ENCODE measurements around the gene TRIM3.
A peak's percentile ranks its signal among the peaks of the same experiment; 100 is the strongest.

The TRIM3 gene

GRCh38 chr11:6480299-6480914 is 6.7 kb upstream of the TRIM3 start:
- DNase-seq = no peak

- no peak for DNase-seq
These were observed 2.8 kb upstream of the TRIM3 start for GRCh38 chr11:6476571-6476970.

- DNase-seq = peak; percentile 93
These were observed 2.2 kb upstream of the TRIM3 start for GRCh38 chr11:6475936-6476335.

- no peak for DNase-seq
These were observed 1.2 kb upstream of the TRIM3 start for GRCh38 chr11:6474806-6475500.

- DNase-seq = no peak
These were observed 662 bp upstream of the TRIM3 start for GRCh38 chr11:6474413-6474792.

GRCh38 chr11:6472934-6473333 is 807 bp downstream of the TRIM3 start:
- no peak for DNase-seq

GRCh38 chr11:6469599-6469998 is 4.1 kb downstream of the TRIM3 start:
- no peak for DNase-seq

- peak; percentile 94 for DNase-seq
These were observed 4.8 kb downstream of the TRIM3 start for GRCh38 chr11:6468712-6469495.

GRCh38 chr11:6459099-6459450 is 14.7 kb downstream of the TRIM3 start:
- DNase-seq = no peak

- no peak for DNase-seq
These were observed 15.2 kb downstream of the TRIM3 start for GRCh38 chr11:6458352-6459098.

- DNase-seq = no peak
These were observed 16.0 kb downstream of the TRIM3 start for GRCh38 chr11:6457581-6458320.

GRCh38 chr11:6456361-6457073 is 17.2 kb downstream of the TRIM3 start:
- DNase-seq = no peak

GRCh38 chr11:6455070-6455469 is 18.7 kb downstream of the TRIM3 start:
- DNase-seq = peak; percentile 53

GRCh38 chr11:6453152-6453551 is 20.6 kb downstream of the TRIM3 start:
- DNase-seq = no peak

- no peak for DNase-seq
These were observed 21.5 kb downstream of the TRIM3 start for GRCh38 chr11:6452219-6452618.

GRCh38 chr11:6448574-6448973 is 25.2 kb downstream of the TRIM3 start:
- no peak for DNase-seq

- DNase-seq = no peak
These were observed 30.3 kb downstream of the TRIM3 start for GRCh38 chr11:6443269-6444003.

GRCh38 chr11:6442441-6442840 is 31.3 kb downstream of the TRIM3 start:
- DNase-seq = no peak

- DNase-seq = no peak
These were observed 32.8 kb downstream of the TRIM3 start, which contains the start of gene HPX for GRCh38 chr11:6440906-6441358. Gene HPX (minus strand): TSS chr11:6440987. CDS start chr11:6440963, 24 bp downstream.

GRCh38 chr11:6438979-6439571 is 34.7 kb downstream of the TRIM3 start:
- DNase-seq = peak; percentile 59

GRCh38 chr11:6437993-6438392 is 35.7 kb downstream of the TRIM3 start:
- DNase-seq = no peak

All from NCI-H2029 (cell line).